AG10803 (cell line): Measurements from ENCODE around the gene WFIKKN2.
"Not testable (repeated sequence)": the region's sequence is repeated elsewhere in the genome, so short reads cannot be mapped to it uniquely, and the experiment has no call there.

Experiments
- DNase-seq: peaks from one replicate; pipeline ENCODE4 v3.0.0; 2010; ENCODE audit warnings: low read depth
- H3K4me3 ChIP-seq: 2 replicates; pipeline ENCODE4 v1.5.1; 2011; ENCODE audit warnings: mild to moderate bottlenecking, low read length, control low read depth
- CTCF ChIP-seq: conservative IDR thresholded peaks from 2 replicates; pipeline ENCODE4 v1.5.1; 2011; ENCODE audit warnings: mild to moderate bottlenecking, low read length, control low read depth, inconsistent platforms

The WFIKKN2 gene

GRCh38 chr17:50856431-50856830 lies 21.0 kb downstream of the WFIKKN2 start:
- DNase-seq = no peak
- no peak overlapping the region for H3K4me3 ChIP-seq

GRCh38 chr17:50858486-50859225 lies 23.3 kb downstream of the WFIKKN2 start:
- no peak for TF ChIP-seq CTCF
- no peak for DNase-seq
- H3K4me3 ChIP-seq = no peak overlapping the region

More at GRCh38 chr17:50856431-50856830, 21.0 kb downstream of the WFIKKN2 start:
- no peak for TF ChIP-seq CTCF

- H3K4me3 ChIP-seq, DNase-seq: not testable (repeated sequence)
These were observed 24.3 kb downstream of the WFIKKN2 start for GRCh38 chr17:50859727-50860126.

GRCh38 chr17:50861334-50861676 lies 25.9 kb downstream of the WFIKKN2 start:
- no peak for DNase-seq
- H3K4me3 ChIP-seq = no peak overlapping the region
- TF ChIP-seq CTCF = no peak

- 0 out of 2 replicates have a peak, but pooled peaks have one; percentile 8 for TF ChIP-seq CTCF
- no peak overlapping the region for H3K4me3 ChIP-seq
- DNase-seq = peak; percentile 39
These were observed 26.6 kb downstream of the WFIKKN2 start for GRCh38 chr17:50861822-50862528.

- TF ChIP-seq CTCF = peak; percentile 60
- peak overlapping the region; percentile 95 for H3K4me3 ChIP-seq
- DNase-seq = no peak
These were observed 27.9 kb downstream of the WFIKKN2 start for GRCh38 chr17:50863221-50863843.

- no peak for DNase-seq
- TF ChIP-seq CTCF = no peak
- peak overlapping the region; percentile 95 for H3K4me3 ChIP-seq
These were observed 28.5 kb downstream of the WFIKKN2 start for GRCh38 chr17:50863931-50864330.
